Islet precursor cell (in vitro differentiated cells): ENCODE measurements around the gene WDR13.
A peak's percentile ranks its signal among the peaks of the same experiment; 100 is the strongest.
"Not testable (repeated sequence)": the region's sequence is repeated elsewhere in the genome, so short reads cannot be mapped to it uniquely, and the experiment has no call there.

Experiments
- DNase-seq: peaks from one replicate; pipeline ENCODE4 v3.0.0-alpha.2; 2018

Gene WDR13

DNA sequence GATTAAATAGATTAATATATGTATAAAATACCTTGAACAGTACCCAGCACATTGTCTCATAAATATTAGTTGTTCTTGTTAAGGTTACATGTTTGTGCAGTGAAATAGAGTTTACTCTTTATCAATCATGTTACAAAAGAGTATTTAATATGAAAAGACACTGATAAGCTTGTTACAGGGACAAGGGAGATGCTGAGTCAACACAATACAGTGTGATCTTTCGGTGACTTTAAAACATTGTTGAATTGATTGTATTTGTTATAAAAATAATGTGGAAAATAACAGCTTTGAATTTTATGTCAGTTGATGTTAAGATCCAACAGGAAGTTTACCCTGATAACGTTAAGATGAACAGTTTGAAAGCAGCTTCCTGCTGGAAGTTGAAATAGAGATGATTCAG is 1.4 kb upstream of the WDR13 start:
- DNase-seq: no peak

DNA sequence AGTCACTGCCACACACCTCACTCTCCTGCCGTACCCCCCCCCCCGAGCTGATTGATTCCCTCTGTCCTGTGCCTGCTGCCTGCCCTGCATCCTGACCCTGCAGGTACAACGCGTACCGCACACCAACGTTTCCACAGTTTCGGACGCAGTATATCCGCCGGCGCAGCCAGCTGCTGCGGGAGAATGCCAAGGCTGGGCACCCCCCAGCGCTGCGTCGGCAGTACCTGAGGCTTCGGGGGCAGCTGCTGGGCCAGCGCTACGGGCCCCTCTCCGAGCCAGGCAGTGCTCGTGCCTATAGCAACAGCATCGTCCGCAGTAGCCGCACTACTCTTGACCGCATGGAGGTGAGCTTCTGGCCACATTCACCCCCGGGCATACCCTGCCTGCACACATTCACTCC is 1.3 kb downstream of the WDR13 start:
- DNase-seq: no peak

DNA sequence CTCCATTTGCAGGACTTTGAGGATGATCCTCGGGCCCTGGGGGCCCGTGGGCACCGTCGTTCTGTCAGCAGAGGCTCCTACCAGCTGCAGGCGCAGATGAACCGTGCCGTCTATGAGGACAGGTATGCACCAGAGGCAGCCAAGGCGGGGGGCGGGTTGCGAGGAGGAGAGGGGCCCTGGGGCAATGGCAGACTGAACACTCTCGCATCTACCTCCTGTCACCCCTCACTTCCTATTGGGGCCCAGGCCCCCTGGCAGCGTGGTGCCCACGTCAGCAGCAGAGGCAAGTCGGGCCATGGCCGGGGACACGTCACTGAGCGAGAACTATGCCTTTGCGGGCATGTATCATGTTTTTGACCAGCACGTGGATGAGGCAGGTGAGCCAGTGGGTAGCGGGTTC is 2.0 kb downstream of the WDR13 start:
- DNase-seq: no peak

DNA sequence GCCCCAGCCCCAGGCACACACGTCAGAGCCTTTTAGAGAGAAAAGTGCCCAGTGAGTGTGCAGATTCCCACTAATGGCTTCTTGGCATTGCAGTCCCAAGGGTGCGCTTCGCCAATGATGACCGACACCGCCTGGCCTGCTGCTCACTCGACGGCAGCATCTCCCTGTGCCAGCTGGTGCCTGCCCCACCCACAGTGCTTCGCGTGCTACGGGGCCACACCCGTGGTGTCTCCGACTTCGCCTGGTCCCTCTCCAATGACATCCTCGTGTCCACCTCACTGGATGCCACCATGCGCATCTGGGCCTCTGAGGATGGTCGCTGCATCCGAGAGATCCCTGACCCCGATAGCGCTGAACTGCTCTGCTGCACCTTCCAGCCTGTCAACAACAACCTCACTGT is 2.9 kb downstream of the WDR13 start:
- no peak for DNase-seq

DNA sequence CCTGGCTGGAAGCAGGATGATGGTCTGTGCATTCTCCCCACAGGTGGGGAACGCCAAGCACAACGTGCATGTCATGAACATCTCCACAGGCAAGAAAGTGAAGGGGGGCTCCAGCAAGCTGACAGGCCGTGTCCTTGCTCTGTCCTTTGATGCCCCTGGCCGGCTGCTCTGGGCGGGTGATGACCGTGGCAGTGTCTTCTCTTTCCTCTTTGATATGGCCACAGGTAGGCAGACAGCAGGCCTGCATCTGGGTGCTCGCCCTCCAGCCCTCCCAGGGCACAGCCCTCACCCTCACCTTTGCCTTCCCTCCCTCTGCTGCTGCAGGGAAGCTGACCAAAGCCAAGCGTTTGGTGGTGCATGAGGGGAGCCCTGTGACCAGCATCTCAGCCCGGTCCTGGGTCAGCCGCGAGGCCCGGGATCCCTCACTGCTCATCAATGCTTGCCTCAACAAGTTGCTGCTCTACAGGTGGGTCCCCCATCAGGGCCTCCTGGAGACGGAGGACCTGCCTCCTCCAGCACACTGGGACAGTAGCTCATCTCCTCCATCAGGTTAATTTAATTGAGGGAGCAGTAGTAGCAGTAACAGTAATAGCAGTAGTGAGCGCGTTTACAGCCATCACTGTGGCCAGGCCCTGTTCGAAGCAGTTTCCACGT is 4.6 kb downstream of the WDR13 start:
- DNase-seq: no peak

DNA sequence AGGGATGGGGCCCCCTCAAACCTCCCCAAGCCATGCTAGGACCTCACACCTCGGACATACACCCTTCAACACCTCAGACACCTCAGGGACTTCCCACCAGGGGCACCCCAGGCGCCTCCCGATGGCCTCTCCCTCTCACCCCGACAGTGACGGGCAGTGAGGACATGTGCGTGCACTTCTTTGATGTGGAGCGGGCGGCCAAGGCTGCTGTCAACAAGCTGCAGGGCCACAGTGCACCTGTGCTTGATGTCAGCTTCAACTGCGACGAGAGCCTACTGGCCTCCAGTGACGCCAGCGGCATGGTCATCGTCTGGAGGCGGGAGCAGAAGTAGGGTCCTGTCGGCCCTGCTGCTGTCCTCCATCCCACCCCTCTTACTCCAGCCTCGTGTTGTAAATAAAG is 7.4 kb downstream of the WDR13 start:
- DNase-seq: no peak

DNA sequence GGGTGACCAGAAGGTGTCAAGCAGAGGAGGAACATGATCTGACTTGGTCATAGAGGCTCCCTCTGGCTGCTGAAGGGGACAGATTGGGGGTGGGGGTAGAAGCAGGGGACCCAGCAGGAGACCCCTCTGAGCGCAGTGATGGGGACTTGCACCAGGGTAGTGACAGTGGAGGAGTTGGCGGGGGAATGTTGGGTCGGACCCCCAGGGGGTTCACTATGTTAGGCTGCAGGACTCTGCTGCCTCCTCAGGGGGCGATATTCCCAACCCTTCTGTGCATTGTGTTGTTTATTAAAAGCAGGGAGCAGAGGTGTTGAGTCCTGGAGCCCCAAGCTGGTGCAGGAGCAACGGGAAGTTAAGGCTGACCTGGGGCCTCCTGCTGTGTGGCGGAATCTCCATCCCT is 8.8 kb downstream of the WDR13 start:
- no peak for DNase-seq

DNA sequence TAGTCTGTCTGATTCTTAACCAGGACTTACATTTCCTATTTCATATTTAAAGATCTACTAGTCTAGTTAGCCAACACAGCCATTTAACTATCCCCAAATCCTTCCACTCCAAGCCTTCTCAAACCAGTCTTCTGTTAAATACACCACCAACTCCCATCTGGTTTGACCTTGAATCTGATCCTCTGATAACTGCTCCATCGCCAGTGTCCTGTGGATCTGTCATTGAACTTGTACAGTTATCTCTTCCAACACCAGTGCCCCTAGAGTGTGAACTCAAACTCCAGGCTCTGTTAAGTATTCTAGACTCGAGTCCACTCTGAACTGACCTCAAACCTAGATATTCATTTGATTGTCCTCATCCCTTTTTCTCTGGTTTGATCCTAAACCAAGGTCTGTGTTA is 14.4 kb downstream of the WDR13 start:
- no peak for DNase-seq

DNA sequence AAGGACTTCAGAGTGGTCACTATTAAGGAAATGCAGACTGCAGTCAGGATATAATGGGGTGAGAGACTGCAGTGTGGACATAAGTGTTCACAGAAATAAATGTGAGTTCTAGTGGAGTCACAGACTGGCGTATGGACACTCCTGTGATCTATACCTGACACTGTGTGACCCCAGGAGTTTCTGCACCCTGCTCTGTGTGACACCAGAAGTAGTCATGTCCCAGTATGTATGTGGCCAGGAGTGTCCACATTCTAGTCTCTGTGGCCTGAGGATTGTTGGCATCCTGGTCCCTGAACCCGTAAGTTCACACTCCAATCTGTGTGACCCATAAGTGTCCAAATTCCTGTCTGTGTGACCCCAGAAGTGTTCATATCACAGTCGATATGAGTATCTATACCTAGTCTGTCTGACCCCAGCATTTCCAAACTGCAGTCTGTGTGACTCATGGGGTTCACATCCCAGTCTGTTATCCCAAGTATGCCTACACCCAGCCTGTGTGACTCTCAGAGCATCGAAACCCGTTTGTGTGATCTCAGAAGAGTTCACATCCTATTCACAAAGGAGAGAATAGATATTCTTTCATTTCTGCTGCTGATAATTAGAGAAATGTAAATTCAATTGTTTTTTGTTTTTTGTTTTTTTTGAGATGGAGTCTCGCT is 16.3 kb downstream of the WDR13 start:
- DNase-seq: no peak

DNA sequence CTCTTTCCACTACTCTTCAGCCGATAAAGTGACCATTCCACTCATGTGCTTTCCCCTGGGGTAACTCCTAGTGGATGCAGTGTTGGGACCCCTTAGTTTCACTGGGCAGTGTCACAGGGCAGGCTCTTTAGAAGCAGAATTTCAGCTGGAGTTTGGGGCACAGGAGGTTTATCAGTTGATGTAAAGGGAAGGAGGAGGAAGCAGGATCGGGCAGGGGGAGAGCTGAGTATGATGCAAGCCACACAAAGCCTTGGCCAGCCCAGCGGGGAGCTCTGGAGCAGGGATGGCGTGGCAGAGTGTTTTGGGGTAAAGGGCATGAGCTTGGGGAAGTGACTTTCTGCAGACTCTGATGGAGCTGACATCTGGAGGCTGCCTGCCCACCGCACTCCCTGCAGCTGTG is 19.3 kb downstream of the WDR13 start:
- no peak for DNase-seq

DNA sequence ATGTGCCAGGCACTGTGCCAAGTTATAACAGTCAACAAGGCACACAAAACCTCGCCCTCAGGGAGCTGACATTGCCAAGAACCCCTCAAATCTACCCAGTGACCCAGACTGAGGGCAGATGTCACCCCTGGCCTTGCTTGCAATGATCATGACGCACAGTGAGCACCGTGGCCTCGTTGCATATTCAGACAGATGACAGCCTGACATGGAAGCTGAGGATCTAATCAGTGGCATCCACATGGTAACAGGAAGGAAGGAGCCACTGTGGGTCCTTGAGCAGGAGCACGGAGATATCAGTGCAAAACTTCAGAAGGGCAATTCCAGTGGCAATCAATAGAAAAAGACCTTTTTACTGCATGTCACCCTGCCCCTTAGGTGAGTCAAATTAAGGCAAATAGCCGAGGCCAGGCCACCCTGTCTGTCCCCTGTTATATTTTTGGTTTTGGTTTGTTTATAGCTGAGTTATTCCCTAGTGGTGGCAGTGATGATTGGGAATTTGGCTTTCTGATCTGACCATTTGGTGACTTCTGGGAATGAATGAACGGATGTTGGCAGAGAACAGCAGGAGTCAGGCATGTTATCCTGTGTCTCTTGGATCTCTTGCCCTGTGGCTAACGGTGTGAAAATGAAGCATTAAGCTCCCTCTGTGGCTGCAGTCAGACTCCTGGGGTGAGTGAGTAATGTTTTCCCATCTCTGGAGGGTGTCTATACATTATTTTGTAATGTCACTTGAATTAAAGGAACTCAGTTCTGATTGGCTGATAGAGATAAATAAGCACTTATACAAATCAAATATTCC is 20.4 kb downstream of the WDR13 start:
- DNase-seq: no peak

DNA sequence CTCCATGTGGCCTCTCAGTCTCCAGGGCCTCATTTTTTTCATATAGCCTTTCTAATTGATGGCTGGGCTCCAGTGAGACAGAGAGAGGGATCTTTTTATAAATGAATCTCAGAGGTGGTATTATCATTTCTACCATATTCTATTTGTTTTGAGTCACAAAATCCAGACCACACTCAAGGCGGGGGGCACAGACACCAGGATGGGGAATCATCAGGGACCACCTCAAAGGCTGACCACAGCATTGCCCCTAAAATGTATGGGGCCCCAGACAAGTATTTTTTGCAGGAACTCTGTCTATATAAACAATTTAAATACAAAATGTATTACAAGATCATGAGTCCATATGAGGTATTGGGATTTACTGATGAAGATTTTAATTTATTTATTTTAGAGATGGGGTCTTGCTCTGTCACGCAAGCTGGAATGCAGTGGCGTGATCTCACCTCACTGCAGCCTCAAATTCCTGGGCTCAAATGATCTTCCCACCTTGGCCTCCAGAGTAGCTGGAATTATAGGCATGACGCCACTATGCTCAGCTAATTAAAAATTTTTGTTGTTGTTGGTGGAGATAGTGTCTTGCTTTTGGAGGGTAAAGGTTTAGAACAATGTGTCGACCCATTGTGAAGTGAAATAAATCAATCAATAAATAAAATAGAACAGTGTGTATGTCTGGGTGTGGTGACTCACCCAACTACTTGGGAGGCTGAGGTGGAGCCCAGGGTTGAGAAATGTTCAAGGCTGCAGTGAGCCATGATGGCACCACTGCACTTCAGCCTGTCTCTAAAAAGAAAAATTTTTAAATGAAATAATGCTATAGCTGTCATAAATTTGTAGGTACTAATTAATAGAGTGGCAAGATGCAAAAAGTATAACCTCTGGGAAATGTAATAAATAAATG is 29.4 kb downstream of the WDR13 start:
- DNase-seq: no peak

DNA sequence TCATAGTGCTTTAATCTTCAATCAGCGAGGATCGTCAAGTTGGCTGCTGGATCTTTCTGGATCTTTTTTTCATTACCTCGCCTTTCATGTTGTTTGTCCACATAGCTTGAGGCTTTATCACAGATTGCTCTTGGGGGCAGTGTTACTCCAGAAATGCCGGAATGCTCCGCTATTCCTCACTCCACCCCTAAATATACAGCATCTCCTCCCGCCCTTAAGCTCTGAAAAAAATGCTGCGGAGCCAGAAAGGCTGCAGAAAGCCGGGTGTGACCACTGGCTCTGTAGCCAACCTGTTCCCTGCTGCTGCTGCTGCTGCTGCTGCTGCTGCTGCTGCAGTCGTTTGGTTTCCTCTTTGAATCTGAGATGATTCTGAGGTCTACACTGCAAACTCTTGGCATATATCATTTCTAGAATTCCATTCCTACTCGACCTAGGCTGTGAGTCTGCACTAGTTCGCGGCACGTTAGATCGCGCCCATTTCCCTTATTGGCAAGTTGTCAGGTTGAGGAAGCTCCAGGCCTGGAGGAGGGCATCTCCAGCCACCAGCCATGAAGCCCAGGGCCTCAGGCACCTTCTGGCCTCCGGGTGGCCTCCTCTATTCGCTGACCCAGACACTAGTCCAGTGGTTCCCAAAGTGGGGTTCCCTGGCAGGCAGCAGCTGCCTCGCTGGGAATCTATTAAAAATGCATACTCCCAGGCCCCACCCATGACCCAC is 34.2 kb downstream of the WDR13 start:
- peak; percentile 92 for DNase-seq

DNA sequence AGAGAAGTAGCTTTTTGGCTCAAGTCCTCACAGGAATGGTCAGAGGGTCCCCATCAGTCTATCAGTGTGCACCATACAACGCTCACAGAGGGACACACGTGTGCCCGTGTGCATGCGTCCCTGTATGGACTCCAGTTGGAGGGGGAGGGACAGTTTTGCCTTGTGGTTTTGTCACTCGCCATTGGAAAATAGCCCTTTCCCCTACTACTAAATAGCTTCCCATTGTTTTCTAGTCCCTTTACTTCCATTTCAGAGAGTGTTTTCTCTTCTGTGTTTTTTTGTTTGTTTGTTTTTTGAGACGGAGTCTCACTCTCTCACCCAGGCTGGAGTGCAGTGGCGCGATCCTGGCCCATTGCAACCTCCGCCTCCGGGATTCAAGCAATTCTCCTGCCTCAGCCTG is 34.9 kb downstream of the WDR13 start:
- DNase-seq: no peak

DNA sequence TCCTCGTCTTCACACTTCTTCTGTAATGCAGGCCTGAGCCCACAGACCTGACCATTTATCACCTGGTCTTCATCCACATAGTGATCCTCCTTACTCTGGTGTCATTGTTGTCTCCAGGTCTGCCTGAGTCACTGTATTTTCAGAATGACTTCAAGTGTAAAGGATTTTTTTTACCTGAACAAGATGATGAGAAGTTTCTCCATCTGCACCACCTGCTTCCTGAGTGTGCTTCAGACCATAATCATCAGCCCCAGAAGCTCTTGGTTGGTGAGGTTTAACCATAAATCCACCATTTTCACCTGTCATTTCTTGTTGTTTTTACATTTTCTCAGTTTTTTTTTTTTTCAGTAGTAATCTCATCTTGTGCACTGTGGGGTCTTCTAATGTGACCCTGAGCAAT is 39.0 kb downstream of the WDR13 start:
- DNase-seq: no peak

DNA sequence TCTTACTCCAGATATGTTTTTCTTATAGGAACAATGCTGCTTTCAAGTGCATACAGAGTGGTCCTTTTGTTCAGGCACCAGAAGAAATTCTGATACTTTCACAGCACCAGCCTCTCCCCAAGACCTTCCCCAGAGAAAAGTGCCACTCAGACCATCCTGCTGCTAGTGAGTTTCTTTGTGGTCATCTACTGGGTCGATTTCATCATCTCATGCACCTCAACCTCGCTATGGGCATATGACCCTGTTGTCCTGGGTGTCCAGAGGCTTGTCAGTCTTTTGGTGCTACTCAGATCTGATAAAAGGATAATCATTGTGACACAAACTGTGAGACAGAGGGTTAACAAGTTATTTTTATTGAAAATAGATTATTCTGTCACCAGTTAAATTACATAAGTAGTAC is 39.5 kb downstream of the WDR13 start:
- DNase-seq: no peak

DNA sequence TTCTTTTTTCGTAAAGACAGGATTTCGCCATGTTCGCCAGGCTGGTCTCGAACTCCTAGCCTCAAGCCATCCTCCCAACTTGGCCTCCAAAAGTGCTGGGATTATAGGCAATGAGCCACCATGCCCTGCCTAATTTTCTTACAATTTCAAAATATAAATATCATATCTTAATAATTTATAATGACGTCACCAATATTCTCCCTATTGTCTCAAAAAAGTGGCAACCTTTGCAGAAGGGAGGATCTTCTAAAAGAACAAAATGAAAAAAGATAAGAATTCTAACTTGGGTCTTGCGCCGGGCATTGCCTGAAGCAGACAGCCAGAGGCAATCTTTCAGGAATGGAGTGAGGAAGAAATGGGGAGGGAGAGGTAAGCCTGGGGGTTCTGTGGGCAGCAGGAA is 48.4 kb downstream of the WDR13 start:
- no peak for DNase-seq

DNA sequence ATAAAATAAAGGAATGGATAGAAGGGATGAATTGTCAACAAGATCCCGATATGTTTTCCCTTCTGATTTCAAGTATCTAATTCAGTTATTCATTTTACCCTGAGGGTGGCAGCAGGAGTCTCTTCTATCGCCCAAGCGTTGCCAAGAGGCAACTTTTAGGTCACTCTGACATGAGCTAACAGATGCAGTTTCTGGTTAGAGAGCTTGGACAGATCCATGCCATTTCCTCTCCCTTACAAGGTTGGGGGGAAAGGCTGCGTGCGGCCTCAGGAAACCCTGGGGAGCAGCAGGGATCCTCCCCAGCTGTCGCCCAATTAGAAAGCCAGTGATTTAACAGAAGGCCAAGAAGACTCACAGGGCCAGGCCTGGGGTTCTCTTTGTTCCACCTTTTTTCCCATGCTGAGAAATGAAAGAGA is 51.1 kb downstream of the WDR13 start:
- no peak for DNase-seq

DNA sequence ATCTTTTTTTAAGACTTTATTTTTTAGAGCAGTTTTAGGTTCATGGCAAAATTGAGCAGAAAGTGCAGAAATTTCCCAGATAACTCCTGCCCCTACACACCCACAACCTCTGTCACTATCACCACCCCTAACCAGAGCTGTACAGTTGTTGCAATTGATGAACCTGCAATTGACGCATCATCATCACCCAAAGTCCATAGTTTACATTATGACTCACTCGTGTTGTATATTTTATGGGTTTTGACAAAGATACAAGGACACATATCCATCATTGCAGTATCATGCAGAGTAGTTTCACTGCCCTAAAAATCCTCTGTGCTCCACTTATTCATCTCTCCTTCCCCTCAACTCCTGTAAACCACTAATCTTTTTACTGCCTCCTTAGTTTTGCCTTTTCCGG is 51.8 kb downstream of the WDR13 start:
- no peak for DNase-seq

DNA sequence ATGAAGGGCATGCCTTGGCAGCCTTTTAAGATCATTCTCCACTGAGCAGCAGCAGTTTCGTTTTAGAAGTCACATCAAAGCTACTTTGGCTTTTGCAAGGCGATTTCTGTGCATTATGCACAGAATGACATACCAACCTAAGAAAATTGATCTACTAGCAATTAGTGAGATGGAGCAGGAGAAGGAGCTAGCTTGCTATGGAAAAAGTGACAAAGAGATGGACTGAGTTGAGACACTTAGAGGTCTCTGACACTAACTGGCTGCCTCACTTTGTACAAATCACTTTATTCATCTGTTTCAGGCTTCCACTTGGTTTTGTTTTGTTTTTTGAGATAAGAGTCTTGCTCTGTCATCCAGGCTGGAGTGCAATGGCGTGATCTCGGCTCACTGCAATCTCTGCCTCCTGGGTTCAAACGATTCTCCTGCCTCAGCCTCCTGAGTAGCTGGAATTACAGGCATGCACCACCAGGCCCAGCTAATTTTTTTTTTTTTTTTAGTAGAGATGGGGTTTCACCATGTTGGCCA is 54.8 kb downstream of the WDR13 start:
- not testable (repeated sequence) for DNase-seq

DNA sequence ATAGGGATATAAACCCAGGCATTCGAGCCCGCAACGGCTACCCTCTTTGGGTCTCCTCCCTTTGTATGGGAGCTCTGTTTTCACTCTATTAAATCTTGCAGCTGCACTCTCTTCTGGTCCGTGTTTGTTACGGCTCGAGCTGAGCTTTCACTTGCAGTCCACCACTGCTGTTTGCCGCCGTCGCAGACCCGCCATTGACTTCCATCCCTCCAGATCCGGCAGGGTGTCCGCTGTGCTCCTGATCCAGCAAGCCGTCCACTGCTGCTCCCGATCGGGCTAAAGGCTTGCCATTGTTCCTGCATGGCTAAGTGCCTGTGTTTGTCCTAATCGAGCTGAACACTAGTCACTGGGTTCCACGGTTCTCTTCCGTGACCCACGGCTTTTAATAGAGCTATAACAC is 57.5 kb downstream of the WDR13 start:
- not testable (repeated sequence) for DNase-seq
